IMR-90 (cell line): ENCODE measurements around the gene OR5H14. TPM values are rescaled to one million over a fixed set of nuclear protein-coding genes. Genes with fewer than 3 reads are reported as not detected.

ENCODE experiments used
- ATAC-seq: fragments of 200-7000 bp; cut with Tn5 transposase; 2 replicates; pipeline ENCODE4 v1.9.1; 2020; ENCODE audit warnings: low read depth, mild to moderate bottlenecking, moderate library complexity
- BruUV-seq: library from RNA; stranded (reverse); fragments of 400-500 nt; replicated peaks from 2 replicates; lab custom pipeline; 2021; lab: Mats Ljungman, UMichigan
- CTCF ChIA-PET: fragments of 300-600 bp; formaldehyde crosslinking; extraction: SDS; loops from one replicate; lab custom pipeline; 2021; ENCODE audit warnings: antibody characterized with exemption; lab: Yijun Ruan, JAX
- POLR2A ChIA-PET: fragments of 300-600 bp; sonication (Branson Sonifier 250); formaldehyde crosslinking; loops from one replicate; lab custom pipeline; 2022; ENCODE audit warnings: antibody characterized with exemption; ENCODE audit not compliant: unreplicated experiment; lab: Charles Lee
- DNase-seq: peaks from one replicate; pipeline ENCODE4 v3.0.0; 2013
- H2AFZ ChIP-seq: replicated peaks from 2 replicates; pipeline ENCODE3; 2013; ENCODE audit warnings: low read length, mild to moderate bottlenecking; ENCODE audit not compliant: poor library complexity
- H2AK5ac ChIP-seq: 2 replicates; pipeline ENCODE4 v1.6.1; 2013; ENCODE audit warnings: low read depth, low read length, inconsistent platforms
- H2AK9ac ChIP-seq: replicated peaks from 2 replicates; pipeline ENCODE3; 2013; ENCODE audit warnings: mild to moderate bottlenecking, low read depth, low read length, moderate library complexity; ENCODE audit not compliant: poor library complexity
- H2BK120ac ChIP-seq: 2 replicates; pipeline ENCODE4 v1.6.1; 2013; ENCODE audit warnings: low read depth, low read length, inconsistent platforms
- H2BK15ac ChIP-seq: 3 replicates; pipeline ENCODE4 v1.6.1; 2013; ENCODE audit warnings: low read depth, low read length, inconsistent platforms
- H2BK20ac ChIP-seq: 2 replicates; pipeline ENCODE4 v1.6.1; 2013; ENCODE audit warnings: low read depth, mild to moderate bottlenecking, inconsistent platforms, low read length, moderate library complexity
- H2BK5ac ChIP-seq: 2 replicates; pipeline ENCODE4 v1.6.1; 2013; ENCODE audit warnings: mild to moderate bottlenecking, low read depth, low read length, inconsistent platforms; ENCODE audit not compliant: poor library complexity, severe bottlenecking
- H3K14ac ChIP-seq: replicated peaks from 2 replicates; pipeline ENCODE4 v1.6.1; 2013; ENCODE audit warnings: low read depth, low read length, inconsistent platforms
- H3K18ac ChIP-seq: 2 replicates; pipeline ENCODE4 v1.6.1; 2013; ENCODE audit warnings: low read depth, low read length, control low read depth
- H3K23ac ChIP-seq: 2 replicates; pipeline ENCODE4 v1.6.1; 2013; ENCODE audit warnings: low read depth, low read length, inconsistent platforms
- H3K27ac ChIP-seq: 2 replicates; pipeline ENCODE4 v1.5.1; 2013; ENCODE audit warnings: mild to moderate bottlenecking, control low read depth, low read length; ENCODE audit not compliant: insufficient read depth
- H3K27me3 ChIP-seq: 2 replicates; pipeline ENCODE4 v1.6.1; 2013; ENCODE audit warnings: low read length; ENCODE audit not compliant: control insufficient read depth, insufficient read depth
- H3K36me3 ChIP-seq: 2 replicates; pipeline ENCODE4 v1.6.1; 2013; ENCODE audit warnings: low read length, mixed read lengths; ENCODE audit not compliant: control insufficient read depth, insufficient read depth
- H3K4ac ChIP-seq: 2 replicates; pipeline ENCODE4 v1.6.1; 2013; ENCODE audit warnings: low read depth, low read length, inconsistent platforms
- H3K4me1 ChIP-seq: 2 replicates; pipeline ENCODE4 v1.6.1; 2013; ENCODE audit warnings: low read length, mixed read lengths; ENCODE audit not compliant: control insufficient read depth, insufficient read depth
- H3K4me2 ChIP-seq: 2 replicates; pipeline ENCODE4 v1.6.1; 2013; ENCODE audit warnings: low read depth, mild to moderate bottlenecking, control low read depth, low read length, moderate library complexity
- H3K4me3 ChIP-seq: 2 replicates; pipeline ENCODE4 v1.5.1; 2013; ENCODE audit warnings: low read depth, mild to moderate bottlenecking, control low read depth, low read length, moderate library complexity; ENCODE audit not compliant: insufficient read depth
- H3K56ac ChIP-seq: 2 replicates; pipeline ENCODE4 v1.6.1; 2013; ENCODE audit warnings: low read length, inconsistent platforms; ENCODE audit not compliant: insufficient read depth; ENCODE audit errors: extremely low read depth
- H3K79me1 ChIP-seq, 2 experiments: 2 replicates each; pipeline ENCODE4 v1.6.1; 2013; ENCODE audit warnings: low read length in 2 of 2, inconsistent platforms in 1 of 2, low read depth in 1 of 2
- H3K9ac ChIP-seq: 2 replicates; pipeline ENCODE4 v1.6.1; 2013; ENCODE audit warnings: low read depth, low read length, control low read depth
- H3K9me1 ChIP-seq: 2 replicates; pipeline ENCODE4 v1.6.1; 2013; ENCODE audit warnings: low read length, inconsistent platforms; ENCODE audit not compliant: insufficient read depth
- H3K9me3 ChIP-seq: 2 replicates; pipeline ENCODE4 v1.6.1; 2013; ENCODE audit warnings: low read length; ENCODE audit not compliant: control insufficient read depth, insufficient read depth
- H4K20me1 ChIP-seq: 2 replicates; pipeline ENCODE4 v1.6.1; 2013; ENCODE audit warnings: low read length, inconsistent platforms; ENCODE audit not compliant: insufficient read depth
- H4K5ac ChIP-seq: 2 replicates; pipeline ENCODE4 v1.6.1; 2013; ENCODE audit warnings: mild to moderate bottlenecking, low read depth, low read length, control low read depth
- H4K8ac ChIP-seq, 2 experiments: 2 replicates each; pipeline ENCODE4 v1.6.1; 2013; ENCODE audit warnings: low read depth in 2 of 2, low read length in 2 of 2, control low read depth in 1 of 2, inconsistent platforms in 1 of 2
- H4K91ac ChIP-seq: 2 replicates; pipeline ENCODE4 v1.6.1; 2013; ENCODE audit warnings: low read depth, low read length, inconsistent platforms; ENCODE audit not compliant: insufficient read depth
- BHLHE40 ChIP-seq: fragments of 150-350 bp; IDR thresholded peaks from 2 replicates; pipeline ENCODE4 v1.6.1; 2016; ENCODE audit warnings: mild to moderate bottlenecking, low read depth, low read length
- CHD1 ChIP-seq: IDR thresholded peaks from 2 replicates; pipeline ENCODE4 v1.6.1; 2012; ENCODE audit warnings: low read depth, low read length, improper control_type of control experiment
- FOS ChIP-seq: fragments of 150-350 bp; IDR thresholded peaks from 2 replicates; pipeline ENCODE4 v1.6.1; 2016; ENCODE audit warnings: low read depth, low read length
- MAFK ChIP-seq: IDR thresholded peaks from 2 replicates; pipeline ENCODE4 v1.6.1; 2012; ENCODE audit warnings: low read depth, low read length, improper control_type of control experiment
- MAZ ChIP-seq: IDR thresholded peaks from 2 replicates; pipeline ENCODE4 v1.6.1; 2012; ENCODE audit warnings: low read depth, mild to moderate bottlenecking, low read length, improper control_type of control experiment, moderate library complexity, borderline replicate concordance
- MXI1 ChIP-seq: IDR thresholded peaks from 2 replicates; pipeline ENCODE4 v1.6.1; 2012; ENCODE audit warnings: low read depth, mild to moderate bottlenecking, low read length, moderate library complexity, borderline replicate concordance
- NFE2L2 ChIP-seq: fragments of 150-350 bp; IDR thresholded peaks from 2 replicates; pipeline ENCODE4 v1.6.1; 2016; ENCODE audit warnings: low read depth, mild to moderate bottlenecking, low read length
- POLR2A ChIP-seq: IDR thresholded peaks from 2 replicates; pipeline ENCODE4 v1.6.1; 2012; ENCODE audit warnings: mild to moderate bottlenecking, low read depth, low read length
- USF2 ChIP-seq: fragments of 150-350 bp; IDR thresholded peaks from 2 replicates; pipeline ENCODE4 v1.6.1; 2017; ENCODE audit warnings: mild to moderate bottlenecking, antibody characterized with exemption, low read length, low read depth
- WGBS, 2 experiments: methylation state at CpG; one replicate each; pipeline versions ENCODE4 v1.1.5 to v1.1.7; 2013; ENCODE audit warnings: missing lambda C conversion rate in 2 of 2; ENCODE audit not compliant: insufficient read length in 1 of 2; ENCODE audit errors: extremely low coverage in 2 of 2; 5-methylcytosine and 5-hydroxymethylcytosine counted together
- dilution Hi-C: fragments of 300-500 bp; cut with HindIII; formaldehyde crosslinking; loops from one replicate; pipeline ENCODE4 v1.14.3; 2018; ENCODE audit warnings: low sequenced_read_pairs; ENCODE audit not compliant: unreplicated experiment
- in situ Hi-C: fragments of 300-500 bp; cut with MboI; formaldehyde crosslinking; loops from 3 replicates; pipeline ENCODE4 v1.14.3; 2019; ENCODE audit warnings: low sequenced_read_pairs, inconsistent platforms, mixed read lengths
- intact Hi-C: fragments of 100-400 bp; cut with micrococcal nuclease; formaldehyde crosslinking; loops from 2 replicates; pipeline ENCODE4 v1.10.0; 2022
- polyA plus RNA-seq, 3 experiments: library from polyadenylated mRNA; depleted of rRNA; stranded (reverse); fragments of >200 nt; gene quantifications; 2 replicates each; pipeline ENCODE4 v1.2.3, GENCODE V29; 2012; ENCODE audit warnings: low replicate concordance in 1 of 3
- total RNA-seq: library from RNA; depleted of rRNA; stranded (reverse); fragments of >200 nt; gene quantifications from 2 replicates; pipeline ENCODE4 v1.2.3, GENCODE V29; 2012

The OR5H14 gene
- total and polyA plus RNA-seq, 2 of the 4 experiments (the other 2 are of a cell fraction): not detected

DNA sequence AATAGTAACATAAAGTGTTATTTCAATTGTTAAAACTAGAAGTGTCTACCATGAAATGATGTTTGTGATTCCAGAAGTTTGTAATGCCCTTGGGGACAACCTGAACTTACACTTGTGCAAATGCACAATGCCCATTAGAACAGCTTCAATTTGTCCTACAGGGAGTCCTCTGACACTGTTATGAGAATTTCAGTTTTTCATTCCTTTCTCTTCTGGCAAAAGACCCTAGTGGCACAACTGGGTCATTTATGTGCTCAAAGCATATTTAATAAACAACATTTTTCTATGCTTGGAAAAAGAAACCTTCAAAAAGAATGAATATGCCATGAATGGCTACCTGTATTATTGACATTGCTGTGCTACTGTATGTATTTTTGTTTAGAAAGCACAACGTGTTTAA is 16.9 kb upstream of the OR5H14 start, which contains the start of gene OR5H1:
TSS of gene OR5H1 (plus strand) at position 301 of the 400 bp plus-strand sequence. CDS start 1,977 bp downstream, outside the sequence.
- no peak within 1 kb of the TSS for H3K9ac ChIP-seq
- ATAC-seq (no peak), DNase-seq (no peak)
- H2BK20ac ChIP-seq: no peak within 1 kb of the TSS
- no peak within 1 kb of the TSS for H2AK9ac ChIP-seq
- BruUV-seq: no TSS peak
- H3K23ac ChIP-seq: no peak within 1 kb of the TSS
- H3K4me3 ChIP-seq: no peak within 1 kb of the TSS
- no peaks in the 10 kb centered on the region for H3K27me3 ChIP-seq
- no peak within 1 kb of the TSS for H4K91ac ChIP-seq
- H3K56ac ChIP-seq: no peak within 1 kb of the TSS
- POLR2A ChIA-PET: no interaction called here
- dilution Hi-C loops: no loop called here
- intact Hi-C loops: no loop called here
- in situ Hi-C loops: no loop called here
- H2AFZ ChIP-seq: no peak within 1 kb of the TSS
- no peak within 1 kb of the TSS for H2BK15ac ChIP-seq
- H3K4me2 ChIP-seq: no peak within 1 kb of the TSS
- H3K27ac ChIP-seq: no peak within 1 kb of the TSS
- H2AK5ac ChIP-seq: no peak within 1 kb of the TSS
- H3K79me1 ChIP-seq: no peaks in the 10 kb centered on the region
- CTCF ChIA-PET: no interaction called here
- H2BK120ac ChIP-seq: no peak within 1 kb of the TSS
- no peaks in the 10 kb centered on the region for H3K4me1 ChIP-seq
- H3K36me3 ChIP-seq: no peaks in the 10 kb centered on the region
- no peak within 1 kb of the TSS for H3K18ac ChIP-seq
- H3K14ac ChIP-seq: no peak within 1 kb of the TSS
- no peak within 1 kb of the TSS for H3K4ac ChIP-seq
- TF ChIP-seq CHD1: no peak
- TF ChIP-seq MAFK: no peak
- no peak for TF ChIP-seq FOS
- no peak for TF ChIP-seq USF2
- no peak for TF ChIP-seq MAZ
- TF ChIP-seq MXI1: no peak
- no peak for TF ChIP-seq POLR2A
- no peak for TF ChIP-seq BHLHE40
- no peak for TF ChIP-seq NFE2L2
- WGBS, 2 experiments: no CpG with 5 or more reads among the region's 1 CpG
- H4K20me1 ChIP-seq: no peaks in the 10 kb centered on the region
- H3K9me1 ChIP-seq: no peaks in the 10 kb centered on the region
- H4K5ac ChIP-seq: no peak within 1 kb of the TSS
- H4K8ac ChIP-seq: no peak within 1 kb of the TSS
- no peak within 1 kb of the TSS for H2BK5ac ChIP-seq
- H3K9me3 ChIP-seq: no peaks in the 10 kb centered on the region
